IMR-90 (cell line): ENCODE results near the gene CFAP91. TPM values are rescaled to one million over a fixed set of nuclear protein-coding genes. Genes with fewer than 3 reads are reported as not detected.

Experiments
- ATAC-seq: fragments of 200-7000 bp; cut with Tn5 transposase; 2 replicates; pipeline ENCODE4 v1.9.1; 2020; ENCODE audit warnings: low read depth, mild to moderate bottlenecking, moderate library complexity
- BruUV-seq: library from RNA; stranded (reverse); fragments of 400-500 nt; replicated peaks from 2 replicates; lab custom pipeline; 2021; lab: Mats Ljungman, UMichigan
- CTCF ChIA-PET: fragments of 300-600 bp; formaldehyde crosslinking; extraction: SDS; loops from one replicate; lab custom pipeline; 2021; ENCODE audit warnings: antibody characterized with exemption; lab: Yijun Ruan, JAX
- POLR2A ChIA-PET: fragments of 300-600 bp; sonication (Branson Sonifier 250); formaldehyde crosslinking; loops from one replicate; lab custom pipeline; 2022; ENCODE audit warnings: antibody characterized with exemption; ENCODE audit not compliant: unreplicated experiment; lab: Charles Lee
- DNase-seq: peaks from one replicate; pipeline ENCODE4 v3.0.0; 2013
- H2AFZ ChIP-seq: replicated peaks from 2 replicates; pipeline ENCODE3; 2013; ENCODE audit warnings: low read length, mild to moderate bottlenecking; ENCODE audit not compliant: poor library complexity
- H2AK5ac ChIP-seq: 2 replicates; pipeline ENCODE4 v1.6.1; 2013; ENCODE audit warnings: low read depth, low read length, inconsistent platforms
- H2AK9ac ChIP-seq: replicated peaks from 2 replicates; pipeline ENCODE3; 2013; ENCODE audit warnings: mild to moderate bottlenecking, low read depth, low read length, moderate library complexity; ENCODE audit not compliant: poor library complexity
- H2BK120ac ChIP-seq: 2 replicates; pipeline ENCODE4 v1.6.1; 2013; ENCODE audit warnings: low read depth, low read length, inconsistent platforms
- H2BK15ac ChIP-seq: 3 replicates; pipeline ENCODE4 v1.6.1; 2013; ENCODE audit warnings: low read depth, low read length, inconsistent platforms
- H2BK20ac ChIP-seq: 2 replicates; pipeline ENCODE4 v1.6.1; 2013; ENCODE audit warnings: low read depth, mild to moderate bottlenecking, inconsistent platforms, low read length, moderate library complexity
- H2BK5ac ChIP-seq: 2 replicates; pipeline ENCODE4 v1.6.1; 2013; ENCODE audit warnings: mild to moderate bottlenecking, low read depth, low read length, inconsistent platforms; ENCODE audit not compliant: poor library complexity, severe bottlenecking
- H3K14ac ChIP-seq: replicated peaks from 2 replicates; pipeline ENCODE4 v1.6.1; 2013; ENCODE audit warnings: low read depth, low read length, inconsistent platforms
- H3K18ac ChIP-seq: 2 replicates; pipeline ENCODE4 v1.6.1; 2013; ENCODE audit warnings: low read depth, low read length, control low read depth
- H3K23ac ChIP-seq: 2 replicates; pipeline ENCODE4 v1.6.1; 2013; ENCODE audit warnings: low read depth, low read length, inconsistent platforms
- H3K27ac ChIP-seq: 2 replicates; pipeline ENCODE4 v1.5.1; 2013; ENCODE audit warnings: mild to moderate bottlenecking, control low read depth, low read length; ENCODE audit not compliant: insufficient read depth
- H3K27me3 ChIP-seq: 2 replicates; pipeline ENCODE4 v1.6.1; 2013; ENCODE audit warnings: low read length; ENCODE audit not compliant: control insufficient read depth, insufficient read depth
- H3K36me3 ChIP-seq: 2 replicates; pipeline ENCODE4 v1.6.1; 2013; ENCODE audit warnings: low read length, mixed read lengths; ENCODE audit not compliant: control insufficient read depth, insufficient read depth
- H3K4ac ChIP-seq: 2 replicates; pipeline ENCODE4 v1.6.1; 2013; ENCODE audit warnings: low read depth, low read length, inconsistent platforms
- H3K4me1 ChIP-seq: 2 replicates; pipeline ENCODE4 v1.6.1; 2013; ENCODE audit warnings: low read length, mixed read lengths; ENCODE audit not compliant: control insufficient read depth, insufficient read depth
- H3K4me2 ChIP-seq: 2 replicates; pipeline ENCODE4 v1.6.1; 2013; ENCODE audit warnings: low read depth, mild to moderate bottlenecking, control low read depth, low read length, moderate library complexity
- H3K4me3 ChIP-seq: 2 replicates; pipeline ENCODE4 v1.5.1; 2013; ENCODE audit warnings: low read depth, mild to moderate bottlenecking, control low read depth, low read length, moderate library complexity; ENCODE audit not compliant: insufficient read depth
- H3K56ac ChIP-seq: 2 replicates; pipeline ENCODE4 v1.6.1; 2013; ENCODE audit warnings: low read length, inconsistent platforms; ENCODE audit not compliant: insufficient read depth; ENCODE audit errors: extremely low read depth
- H3K79me1 ChIP-seq, 2 experiments: 2 replicates each; pipeline ENCODE4 v1.6.1; 2013; ENCODE audit warnings: low read length in 2 of 2, inconsistent platforms in 1 of 2, low read depth in 1 of 2
- H3K9ac ChIP-seq: 2 replicates; pipeline ENCODE4 v1.6.1; 2013; ENCODE audit warnings: low read depth, low read length, control low read depth
- H3K9me1 ChIP-seq: 2 replicates; pipeline ENCODE4 v1.6.1; 2013; ENCODE audit warnings: low read length, inconsistent platforms; ENCODE audit not compliant: insufficient read depth
- H3K9me3 ChIP-seq: 2 replicates; pipeline ENCODE4 v1.6.1; 2013; ENCODE audit warnings: low read length; ENCODE audit not compliant: control insufficient read depth, insufficient read depth
- H4K20me1 ChIP-seq: 2 replicates; pipeline ENCODE4 v1.6.1; 2013; ENCODE audit warnings: low read length, inconsistent platforms; ENCODE audit not compliant: insufficient read depth
- H4K5ac ChIP-seq: 2 replicates; pipeline ENCODE4 v1.6.1; 2013; ENCODE audit warnings: mild to moderate bottlenecking, low read depth, low read length, control low read depth
- H4K8ac ChIP-seq, 2 experiments: 2 replicates each; pipeline ENCODE4 v1.6.1; 2013; ENCODE audit warnings: low read depth in 2 of 2, low read length in 2 of 2, control low read depth in 1 of 2, inconsistent platforms in 1 of 2
- H4K91ac ChIP-seq: 2 replicates; pipeline ENCODE4 v1.6.1; 2013; ENCODE audit warnings: low read depth, low read length, inconsistent platforms; ENCODE audit not compliant: insufficient read depth
- BHLHE40 ChIP-seq: fragments of 150-350 bp; IDR thresholded peaks from 2 replicates; pipeline ENCODE4 v1.6.1; 2016; ENCODE audit warnings: mild to moderate bottlenecking, low read depth, low read length
- CEBPB ChIP-seq: IDR thresholded peaks from 2 replicates; pipeline ENCODE4 v1.6.1; 2012; ENCODE audit warnings: low read depth, low read length, improper control_type of control experiment
- CHD1 ChIP-seq: IDR thresholded peaks from 2 replicates; pipeline ENCODE4 v1.6.1; 2012; ENCODE audit warnings: low read depth, low read length, improper control_type of control experiment
- CTCF ChIP-seq: conservative IDR thresholded peaks from 2 replicates; pipeline ENCODE4 v1.5.1; 2012; ENCODE audit warnings: mild to moderate bottlenecking, low read depth, low read length, improper control_type of control experiment
- FOS ChIP-seq: fragments of 150-350 bp; IDR thresholded peaks from 2 replicates; pipeline ENCODE4 v1.6.1; 2016; ENCODE audit warnings: low read depth, low read length
- MAFK ChIP-seq: IDR thresholded peaks from 2 replicates; pipeline ENCODE4 v1.6.1; 2012; ENCODE audit warnings: low read depth, low read length, improper control_type of control experiment
- MAZ ChIP-seq: IDR thresholded peaks from 2 replicates; pipeline ENCODE4 v1.6.1; 2012; ENCODE audit warnings: low read depth, mild to moderate bottlenecking, low read length, improper control_type of control experiment, moderate library complexity, borderline replicate concordance
- MXI1 ChIP-seq: IDR thresholded peaks from 2 replicates; pipeline ENCODE4 v1.6.1; 2012; ENCODE audit warnings: low read depth, mild to moderate bottlenecking, low read length, moderate library complexity, borderline replicate concordance
- NFE2L2 ChIP-seq: fragments of 150-350 bp; IDR thresholded peaks from 2 replicates; pipeline ENCODE4 v1.6.1; 2016; ENCODE audit warnings: low read depth, mild to moderate bottlenecking, low read length
- POLR2A ChIP-seq: IDR thresholded peaks from 2 replicates; pipeline ENCODE4 v1.6.1; 2012; ENCODE audit warnings: mild to moderate bottlenecking, low read depth, low read length
- RAD21 ChIP-seq: IDR thresholded peaks from 2 replicates; pipeline ENCODE4 v1.6.1; 2012; ENCODE audit warnings: low read length, improper control_type of control experiment
- RCOR1 ChIP-seq: IDR thresholded peaks from 2 replicates; pipeline ENCODE4 v1.6.1; 2012; ENCODE audit warnings: mild to moderate bottlenecking, low read length, improper control_type of control experiment; ENCODE audit not compliant: insufficient replicate concordance
- RFX5 ChIP-seq: IDR thresholded peaks from 2 replicates; pipeline ENCODE4 v1.8.0; 2012; ENCODE audit warnings: low read depth, mild to moderate bottlenecking, low read length, moderate library complexity
- SMC3 ChIP-seq: fragments of 150-350 bp; IDR thresholded peaks from 2 replicates; pipeline ENCODE4 v1.6.1; 2016; ENCODE audit warnings: low read depth, mild to moderate bottlenecking, antibody characterized with exemption, low read length, moderate library complexity
- dilution Hi-C: fragments of 300-500 bp; cut with HindIII; formaldehyde crosslinking; loops from one replicate; pipeline ENCODE4 v1.14.3; 2018; ENCODE audit warnings: low sequenced_read_pairs; ENCODE audit not compliant: unreplicated experiment
- in situ Hi-C: fragments of 300-500 bp; cut with MboI; formaldehyde crosslinking; loops from 3 replicates; pipeline ENCODE4 v1.14.3; 2019; ENCODE audit warnings: low sequenced_read_pairs, inconsistent platforms, mixed read lengths
- intact Hi-C: fragments of 100-400 bp; cut with micrococcal nuclease; formaldehyde crosslinking; loops from 2 replicates; pipeline ENCODE4 v1.10.0; 2022
- polyA plus RNA-seq, 3 experiments: library from polyadenylated mRNA; depleted of rRNA; stranded (reverse); fragments of >200 nt; gene quantifications; 2 replicates each; pipeline ENCODE4 v1.2.3, GENCODE V29; 2012; ENCODE audit warnings: low replicate concordance in 1 of 3
- total RNA-seq: library from RNA; depleted of rRNA; stranded (reverse); fragments of >200 nt; gene quantifications from 2 replicates; pipeline ENCODE4 v1.2.3, GENCODE V29; 2012

Gene CFAP91
- total and polyA plus RNA-seq, 2 of the 4 experiments (the other 2 are of a cell fraction) = not detected

- no peak for TF ChIP-seq CTCF
- no peak for TF ChIP-seq SMC3
- TF ChIP-seq FOS = no peak
Measured at GRCh38 chr3:119733812-119734211, 31.0 kb downstream of the CFAP91 start (continued).

- ATAC-seq = no peak
- no peak overlapping the region for H3K27ac ChIP-seq
- no peak overlapping the region for H3K9ac ChIP-seq
- no peak overlapping the region for H4K91ac ChIP-seq
- H2AFZ ChIP-seq = no peak overlapping the region
- H4K20me1 ChIP-seq = no peaks in the 10 kb centered on the region
- no peak overlapping the region for H3K18ac ChIP-seq
- H3K27me3 ChIP-seq = peaks cover 7% of the 10 kb centered on the region
- H4K5ac ChIP-seq = no peak overlapping the region
- intact Hi-C loops = no loop called here
- BruUV-seq = no TSS peak
- no peak overlapping the region for H3K56ac ChIP-seq
- CTCF ChIA-PET = no interaction called here
- no peak overlapping the region for H3K4ac ChIP-seq
- no peak overlapping the region for H3K23ac ChIP-seq
- H2AK5ac ChIP-seq = no peak overlapping the region
- no peak overlapping the region for H2AK9ac ChIP-seq
- dilution Hi-C loops = no loop called here
- no peak overlapping the region for H4K8ac ChIP-seq
- no peak for DNase-seq
- H3K9me1 ChIP-seq = no peaks in the 10 kb centered on the region
- no peak overlapping the region for H2BK20ac ChIP-seq
- H2BK5ac ChIP-seq = no peak overlapping the region
- H3K36me3 ChIP-seq = no peaks in the 10 kb centered on the region
- POLR2A ChIA-PET = no interaction called here
- no peak overlapping the region for H3K4me2 ChIP-seq
- no peak overlapping the region for H3K14ac ChIP-seq
- no peaks in the 10 kb centered on the region for H3K9me3 ChIP-seq
- H3K4me3 ChIP-seq = no peak overlapping the region
- in situ Hi-C loops = no loop called here
- H2BK15ac ChIP-seq = no peak overlapping the region
- no peaks in the 10 kb centered on the region for H3K79me1 ChIP-seq
- no peaks in the 10 kb centered on the region for H3K4me1 ChIP-seq
- H2BK120ac ChIP-seq = no peak overlapping the region
- no peak for TF ChIP-seq FOS
- TF ChIP-seq MAFK = no peak
- TF ChIP-seq RCOR1 = no peak
- no peak for TF ChIP-seq CTCF
- TF ChIP-seq RFX5 = no peak
- no peak for TF ChIP-seq BHLHE40
- no peak for TF ChIP-seq NFE2L2
- no peak for TF ChIP-seq CHD1
- TF ChIP-seq MAZ = no peak
- no peak for TF ChIP-seq CEBPB
- TF ChIP-seq RAD21 = no peak
- no peak for TF ChIP-seq MXI1
- no peak for TF ChIP-seq SMC3
- TF ChIP-seq POLR2A = no peak
Measured at GRCh38 chr3:119738741-119739140, 35.9 kb downstream of the CFAP91 start.
